ENCODE data around the gene PREX1. TPM values are rescaled to one million over a fixed set of nuclear protein-coding genes. Genes with fewer than 3 reads are reported as not detected.

The PREX1 gene
- total RNA-seq, 1 donor from 2014 or later = 2.9 TPM

DNA sequence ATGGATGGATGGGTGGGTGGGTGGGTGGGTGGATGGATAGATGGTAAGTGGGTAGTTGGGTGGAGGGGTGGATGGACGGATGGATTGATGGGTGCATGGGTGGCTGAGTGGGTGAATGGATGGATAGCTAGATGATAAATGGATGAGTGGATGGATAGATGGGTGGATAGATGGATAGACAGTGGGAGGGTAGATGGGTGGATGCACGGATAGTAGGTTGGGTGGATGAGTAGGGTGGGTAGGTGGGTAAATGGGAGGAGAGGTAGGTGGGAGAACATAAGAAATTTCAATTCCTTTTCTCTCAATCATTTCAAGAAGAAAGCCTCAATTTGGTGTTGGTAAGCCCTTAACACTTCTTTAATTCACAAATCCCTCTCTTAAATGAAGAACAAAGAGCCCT is 186.9 kb downstream of the PREX1 start:
- H3K27ac Mint-ChIP-seq = no peak overlapping the region
- no peak for DNase-seq (ENCODE audit: low spot score, unreplicated experiment)
- no peaks in the 10 kb centered on the region for H3K9me3 Mint-ChIP-seq (ENCODE audit: low read depth)
- H3K36me3 Mint-ChIP-seq (ENCODE audit: insufficient read depth) = no peaks in the 10 kb centered on the region
- H3K4me3 Mint-ChIP-seq (ENCODE audit: low read depth) = no peak overlapping the region
- H3K4me1 Mint-ChIP-seq (ENCODE audit: low read depth) = no peaks in the 10 kb centered on the region
- H3K27me3 Mint-ChIP-seq = no peaks in the 10 kb centered on the region
- TF ChIP-seq, protein P1, sequence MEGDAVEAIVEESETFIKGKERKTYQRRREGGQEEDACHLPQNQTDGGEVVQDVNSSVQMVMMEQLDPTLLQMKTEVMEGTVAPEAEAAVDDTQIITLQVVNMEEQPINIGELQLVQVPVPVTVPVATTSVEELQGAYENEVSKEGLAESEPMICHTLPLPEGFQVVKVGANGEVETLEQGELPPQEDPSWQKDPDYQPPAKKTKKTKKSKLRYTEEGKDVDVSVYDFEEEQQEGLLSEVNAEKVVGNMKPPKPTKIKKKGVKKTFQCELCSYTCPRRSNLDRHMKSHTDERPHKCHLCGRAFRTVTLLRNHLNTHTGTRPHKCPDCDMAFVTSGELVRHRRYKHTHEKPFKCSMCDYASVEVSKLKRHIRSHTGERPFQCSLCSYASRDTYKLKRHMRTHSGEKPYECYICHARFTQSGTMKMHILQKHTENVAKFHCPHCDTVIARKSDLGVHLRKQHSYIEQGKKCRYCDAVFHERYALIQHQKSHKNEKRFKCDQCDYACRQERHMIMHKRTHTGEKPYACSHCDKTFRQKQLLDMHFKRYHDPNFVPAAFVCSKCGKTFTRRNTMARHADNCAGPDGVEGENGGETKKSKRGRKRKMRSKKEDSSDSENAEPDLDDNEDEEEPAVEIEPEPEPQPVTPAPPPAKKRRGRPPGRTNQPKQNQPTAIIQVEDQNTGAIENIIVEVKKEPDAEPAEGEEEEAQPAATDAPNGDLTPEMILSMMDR (IDR thresholded peaks at IDR 0.05; ENCODE audit: unreplicated experiment) = no peak

DNA sequence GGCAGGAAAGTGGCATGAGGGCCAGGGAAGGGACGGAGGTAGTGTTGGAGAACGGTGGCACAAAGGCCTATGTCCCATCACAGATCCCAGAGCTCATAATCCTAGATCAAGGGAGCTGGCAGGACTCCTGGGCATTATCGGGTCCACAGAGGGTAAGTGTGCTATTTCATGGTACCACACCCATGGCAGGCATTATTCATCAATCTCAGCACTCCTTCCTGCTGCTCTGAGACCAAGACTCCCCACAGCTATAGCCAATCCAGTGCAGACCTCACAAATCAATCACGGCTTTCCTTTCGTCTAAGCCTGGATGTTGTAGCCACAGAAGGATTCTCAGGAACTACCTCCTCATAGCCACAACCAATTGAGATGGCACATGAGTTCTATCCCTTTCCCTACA is 187.9 kb downstream of the PREX1 start:
- no peak for DNase-seq (ENCODE audit: low spot score, unreplicated experiment)
- no peaks in the 10 kb centered on the region for H3K9me3 Mint-ChIP-seq (ENCODE audit: low read depth)
- H3K36me3 Mint-ChIP-seq (ENCODE audit: insufficient read depth) = no peaks in the 10 kb centered on the region
- no peak overlapping the region for H3K4me3 Mint-ChIP-seq (ENCODE audit: low read depth)
- H3K27ac Mint-ChIP-seq = no peak overlapping the region
- no peaks in the 10 kb centered on the region for H3K27me3 Mint-ChIP-seq
- no peaks in the 10 kb centered on the region for H3K4me1 Mint-ChIP-seq (ENCODE audit: low read depth)
- TF ChIP-seq, protein P1 (IDR thresholded peaks at IDR 0.05; ENCODE audit: unreplicated experiment) = no peak

DNA sequence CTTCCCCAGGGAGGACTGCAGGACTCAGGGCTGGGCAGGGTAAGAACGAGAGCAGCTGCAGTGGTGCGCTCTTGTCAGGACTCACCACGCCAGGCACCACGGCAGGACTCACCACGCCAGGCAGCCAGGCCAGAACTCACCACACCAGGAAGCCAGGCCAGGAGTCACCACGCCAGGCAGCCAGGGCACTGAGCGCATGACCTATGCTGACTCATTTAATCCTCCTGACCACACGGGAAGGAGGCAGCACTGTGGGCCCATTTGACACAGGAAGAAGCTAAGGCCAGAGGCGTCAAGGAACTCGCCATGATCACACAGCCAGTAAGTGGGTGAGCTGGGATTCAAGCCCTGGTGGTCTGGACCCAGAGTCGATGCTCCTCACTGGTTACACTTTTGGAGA is 189.3 kb downstream of the PREX1 start:
- no peaks in the 10 kb centered on the region for H3K4me1 Mint-ChIP-seq (ENCODE audit: low read depth)
- TF ChIP-seq, protein P1 (IDR thresholded peaks at IDR 0.05; ENCODE audit: unreplicated experiment) = no peak
- no peak for DNase-seq (ENCODE audit: low spot score, unreplicated experiment)
- H3K9me3 Mint-ChIP-seq (ENCODE audit: low read depth) = no peaks in the 10 kb centered on the region
- no peaks in the 10 kb centered on the region for H3K27me3 Mint-ChIP-seq
- no peaks in the 10 kb centered on the region for H3K36me3 Mint-ChIP-seq (ENCODE audit: insufficient read depth)
- H3K4me3 Mint-ChIP-seq (ENCODE audit: low read depth) = no peak overlapping the region
- no peak overlapping the region for H3K27ac Mint-ChIP-seq

DNA sequence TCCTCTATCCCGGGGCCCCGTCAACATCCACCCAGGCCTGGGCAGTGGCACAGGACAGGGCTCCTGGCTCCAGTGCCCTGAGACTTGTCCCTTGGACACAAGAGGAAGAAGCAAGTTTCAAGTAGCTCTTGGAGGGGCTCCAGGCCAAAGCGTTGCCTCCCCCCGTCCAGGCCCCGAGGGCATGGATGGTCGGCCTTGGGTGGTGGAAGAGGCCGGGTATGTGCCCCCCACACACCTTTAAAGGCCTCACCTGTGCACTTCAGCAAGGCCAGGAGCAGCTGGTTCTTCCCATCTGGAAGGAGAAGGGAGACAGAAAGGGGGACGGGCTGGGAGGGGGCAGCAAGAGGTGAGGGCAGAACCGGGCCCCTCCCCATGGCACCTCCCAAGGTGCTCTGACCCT is 190.3 kb downstream of the PREX1 start:
- H3K36me3 Mint-ChIP-seq (ENCODE audit: insufficient read depth) = no peaks in the 10 kb centered on the region

DNA sequence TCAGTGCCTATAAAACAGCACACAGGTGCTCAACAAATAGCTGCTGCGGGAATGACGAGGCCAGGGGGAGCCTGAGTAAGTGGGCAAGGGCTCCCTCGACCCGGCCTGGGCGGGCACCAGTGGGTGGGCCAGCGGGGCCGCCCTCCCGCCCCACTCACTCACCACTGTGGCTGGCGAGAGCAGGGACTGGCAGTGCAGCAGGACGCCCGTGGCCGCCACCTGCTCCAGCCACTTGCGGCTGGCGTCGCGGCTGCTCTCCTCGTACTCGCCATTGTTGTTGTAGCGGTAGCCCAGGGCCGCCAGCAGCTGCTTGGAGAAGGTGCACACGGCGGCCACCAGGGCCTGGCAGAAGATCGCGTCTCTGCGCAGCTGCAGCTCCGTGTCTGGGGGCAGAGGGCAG is 191.5 kb downstream of the PREX1 start:
- Mint-ChIP-seq H3K4me3 (ENCODE audit: low read depth) (no peak overlapping the region), H3K27ac (no peak overlapping the region), H3K9me3 (ENCODE audit: low read depth) (no peaks in the 10 kb centered on the region), H3K4me1 (ENCODE audit: low read depth) (no peaks in the 10 kb centered on the region), H3K27me3 (no peaks in the 10 kb centered on the region), H3K36me3 (ENCODE audit: insufficient read depth) (no peaks in the 10 kb centered on the region)
- no peak for DNase-seq (ENCODE audit: low spot score, unreplicated experiment)
- TF ChIP-seq, protein P1 (IDR thresholded peaks at IDR 0.05; ENCODE audit: unreplicated experiment) = no peak

More for the DNA sequence above, 190.3 kb downstream of the PREX1 start:
- Mint-ChIP-seq H3K27ac (no peak overlapping the region), H3K27me3 (no peaks in the 10 kb centered on the region), H3K9me3 (ENCODE audit: low read depth) (no peaks in the 10 kb centered on the region), H3K4me3 (ENCODE audit: low read depth) (no peak overlapping the region), H3K4me1 (ENCODE audit: low read depth) (no peaks in the 10 kb centered on the region)
- no peak for DNase-seq (ENCODE audit: low spot score, unreplicated experiment)
- TF ChIP-seq, protein P1 (IDR thresholded peaks at IDR 0.05; ENCODE audit: unreplicated experiment) = no peak

All from progenitor cell of endocrine pancreas (in vitro differentiated cells).